Hematopoietic multipotent progenitor cell treated with erythropoietin and hydrocortisone succinate and interleukin-3 and kit ligand, for 6 days (in vitro differentiated cells): ENCODE data around the gene C8G.

Source experiments
- DNase-seq: peaks from one replicate; pipeline ENCODE4 v3.0.0-alpha.2; 2015

C8G gene

DNA sequence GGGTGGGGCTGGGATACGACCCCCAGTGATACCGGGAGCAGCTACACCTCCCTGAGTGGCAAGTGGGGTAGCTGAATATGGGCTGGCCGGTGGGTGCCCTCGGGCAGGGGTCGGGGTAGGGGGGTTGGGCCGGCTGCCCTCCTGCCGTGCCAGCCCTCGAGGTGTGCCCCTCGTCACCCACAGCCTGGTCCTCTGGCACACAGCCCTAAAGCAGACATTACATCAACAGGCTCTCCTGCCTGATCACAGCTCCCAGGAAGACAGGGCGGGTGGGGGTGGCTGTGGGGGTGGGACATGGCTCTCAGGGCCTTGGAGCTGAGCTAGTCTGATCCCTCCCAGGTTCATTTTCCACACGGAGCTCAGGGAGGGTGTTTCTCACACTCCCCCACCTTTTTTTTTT is 23.7 kb upstream of the C8G start:
- no peak for DNase-seq

DNA sequence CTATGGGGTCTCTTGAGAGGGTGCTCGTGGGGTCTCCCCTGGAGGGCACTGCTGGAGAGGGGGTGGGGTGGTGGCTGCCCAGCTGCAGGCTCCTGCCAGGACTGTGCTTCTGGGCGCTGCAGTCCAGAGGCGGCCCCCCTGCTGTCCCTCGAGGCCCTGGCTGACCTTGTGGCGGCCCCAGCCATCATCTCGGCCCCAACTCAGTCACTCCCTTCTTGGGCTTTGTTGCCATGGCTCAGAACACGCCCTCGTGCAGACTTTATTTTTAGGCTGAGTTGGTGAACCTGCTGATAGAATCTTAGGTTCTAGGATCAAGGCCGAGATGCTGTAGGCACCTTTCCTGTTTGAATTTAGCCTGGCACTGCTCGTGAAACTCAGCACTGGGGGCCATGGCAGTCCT is 23.3 kb upstream of the C8G start:
- DNase-seq = no peak

DNA sequence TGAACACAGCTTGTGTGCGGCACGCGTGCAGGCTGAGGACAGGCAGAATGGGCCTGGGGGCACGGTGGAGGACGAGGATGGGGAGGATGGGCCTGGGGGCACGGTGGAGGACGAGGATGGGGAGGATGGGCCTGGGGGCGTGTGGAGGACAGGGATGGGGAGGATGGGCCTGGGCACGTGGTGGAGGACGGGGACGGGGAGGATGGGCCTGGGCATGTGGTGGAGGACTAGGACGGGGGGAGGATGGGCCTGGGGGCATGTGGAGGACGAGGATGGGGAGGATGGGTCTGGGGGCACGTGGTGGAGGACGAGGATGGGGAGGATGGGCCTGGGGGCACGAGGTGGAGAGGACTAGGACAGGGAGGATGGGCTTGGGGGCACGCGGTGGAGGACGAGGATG is 22.5 kb upstream of the C8G start:
- no peak for DNase-seq

DNA sequence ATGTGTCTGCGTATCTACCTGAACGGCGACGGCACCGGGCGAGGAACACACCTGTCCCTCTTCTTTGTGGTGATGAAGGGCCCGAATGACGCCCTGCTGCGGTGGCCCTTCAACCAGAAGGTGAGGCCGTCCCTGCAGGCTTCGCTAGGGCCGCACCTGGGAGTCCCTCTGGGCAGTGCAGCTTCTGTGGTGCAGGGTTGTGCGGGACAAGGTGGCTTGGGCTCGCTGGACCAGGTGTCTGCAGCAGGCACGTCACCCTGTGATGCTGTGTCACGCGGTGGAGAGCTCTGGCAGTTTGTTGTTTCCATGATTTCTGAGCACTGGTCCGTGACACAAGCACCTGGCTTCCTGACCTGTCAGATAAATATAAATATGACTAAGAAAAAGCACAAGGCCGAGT is 21.2 kb upstream of the C8G start:
- no peak for DNase-seq

DNA sequence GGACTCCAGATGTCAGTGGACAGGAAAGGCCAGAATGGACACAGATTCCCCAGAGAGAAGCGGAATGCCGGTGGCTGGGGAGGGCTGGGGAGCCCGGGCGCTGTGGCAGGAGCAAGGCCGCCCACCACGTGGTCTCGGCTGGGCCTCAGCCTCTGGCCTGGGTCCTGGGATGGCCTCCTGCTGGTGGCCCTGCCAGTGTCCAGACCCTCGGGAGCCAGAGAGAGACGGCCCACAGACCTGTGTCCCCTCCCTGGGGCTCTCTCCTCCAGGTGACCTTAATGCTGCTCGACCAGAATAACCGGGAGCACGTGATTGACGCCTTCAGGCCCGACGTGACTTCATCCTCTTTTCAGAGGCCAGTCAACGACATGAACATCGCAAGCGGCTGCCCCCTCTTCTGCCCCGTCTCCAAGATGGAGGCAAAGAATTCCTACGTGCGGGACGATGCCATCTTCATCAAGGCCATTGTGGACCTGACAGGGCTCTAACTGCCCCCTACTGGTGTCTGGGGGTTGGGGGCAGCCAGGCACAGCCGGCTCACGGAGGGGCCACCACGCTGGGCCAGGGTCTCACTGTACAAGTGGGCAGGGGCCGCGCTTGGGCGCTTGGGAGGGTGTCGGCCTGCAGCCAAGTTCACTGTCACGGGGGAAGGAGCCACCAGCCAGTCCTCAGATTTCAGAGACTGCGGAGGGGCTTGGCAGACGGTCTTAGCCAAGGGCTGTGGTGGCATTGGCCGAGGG is 19.5 kb upstream of the C8G start:
- no peak for DNase-seq

DNA sequence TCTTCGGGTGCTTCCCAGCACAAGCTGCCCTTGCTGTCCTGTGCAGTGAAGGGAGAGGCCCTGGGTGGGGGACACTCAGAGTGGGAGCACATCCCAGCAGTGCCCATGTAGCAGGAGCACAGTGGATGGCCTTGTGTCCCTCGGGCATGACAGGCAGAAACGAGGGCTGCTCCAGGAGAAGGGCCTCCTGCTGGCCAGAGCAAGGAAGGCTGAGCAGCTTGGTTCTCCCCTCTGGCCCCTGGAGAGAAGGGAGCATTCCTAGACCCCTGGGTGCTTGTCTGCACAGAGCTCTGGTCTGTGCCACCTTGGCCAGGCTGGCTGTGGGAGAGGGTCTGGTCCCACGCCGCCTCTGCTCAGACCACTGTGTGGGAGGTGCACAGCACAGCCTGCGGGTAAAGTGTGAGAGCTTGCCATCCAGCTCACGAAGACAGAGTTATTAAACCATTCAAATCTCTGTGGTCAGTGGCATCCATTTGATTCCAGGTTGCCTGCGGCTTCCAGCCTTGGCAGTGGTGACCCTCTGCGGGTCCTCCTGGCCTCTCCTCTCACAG is 18.8 kb upstream of the C8G start:
- no peak for DNase-seq

DNA sequence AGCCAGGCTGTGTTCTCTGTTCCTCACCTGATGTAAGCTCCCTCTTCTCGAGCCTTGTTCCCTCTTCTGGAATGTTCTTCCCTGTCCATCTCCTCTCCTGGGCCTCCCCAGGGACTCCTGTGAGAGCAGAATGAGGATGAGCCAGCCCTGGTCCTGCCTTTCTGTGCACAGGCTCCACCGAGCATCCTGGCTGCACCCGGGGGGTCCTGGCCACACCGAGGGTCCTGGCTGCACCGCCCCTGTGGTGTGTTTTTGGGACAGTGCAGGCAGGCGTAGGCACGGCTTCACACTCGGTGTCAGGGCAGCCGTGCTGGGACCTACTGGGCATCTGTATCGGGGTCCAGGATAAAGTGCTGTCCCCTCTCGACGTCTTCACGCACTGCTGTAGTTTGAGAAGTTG is 18.3 kb upstream of the C8G start:
- DNase-seq = no peak

DNA sequence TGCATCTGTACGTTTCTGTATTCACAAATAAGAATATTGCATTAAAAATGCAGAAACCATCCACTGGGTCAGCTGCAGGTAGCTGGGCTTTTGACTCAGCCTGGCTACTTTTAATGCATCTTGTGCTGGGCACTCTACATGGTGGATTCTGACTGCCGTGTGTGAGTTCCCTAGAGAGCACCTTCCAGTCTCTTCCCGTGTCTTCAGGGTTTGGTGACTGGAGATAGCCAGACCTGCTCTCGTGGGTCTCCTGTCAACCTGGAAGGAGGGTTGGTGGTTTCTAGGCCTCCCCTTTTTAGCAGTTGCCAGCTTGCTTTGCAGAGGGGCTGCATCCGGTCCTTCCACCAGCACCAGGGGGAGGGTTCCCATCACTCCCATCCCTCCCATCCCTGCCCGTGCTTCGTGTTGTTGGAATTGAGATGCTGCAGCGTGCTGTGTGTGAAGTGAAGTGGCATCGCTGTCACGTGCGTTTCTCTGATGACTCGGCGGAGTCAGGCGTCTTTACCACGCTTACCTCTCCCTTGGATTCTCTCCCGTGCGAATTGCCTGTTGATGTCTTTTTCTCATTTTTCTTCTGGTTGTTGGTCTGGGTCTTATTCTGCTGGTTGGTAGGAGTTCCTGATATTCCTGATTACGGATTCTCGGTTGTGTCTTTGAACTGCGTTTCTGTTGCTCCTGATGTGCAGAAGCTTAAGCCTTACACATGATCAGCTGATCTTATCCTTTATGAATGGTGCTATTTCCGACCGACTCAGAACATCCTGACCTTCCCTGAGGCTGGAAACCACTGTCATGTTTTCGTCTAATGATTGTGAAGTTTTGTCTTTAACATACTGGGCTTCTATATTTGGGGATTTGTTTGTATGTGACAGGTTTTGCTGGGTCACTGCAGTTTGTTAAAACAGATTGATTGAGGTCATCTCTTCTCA is 17.4 kb upstream of the C8G start:
- DNase-seq = no peak

DNA sequence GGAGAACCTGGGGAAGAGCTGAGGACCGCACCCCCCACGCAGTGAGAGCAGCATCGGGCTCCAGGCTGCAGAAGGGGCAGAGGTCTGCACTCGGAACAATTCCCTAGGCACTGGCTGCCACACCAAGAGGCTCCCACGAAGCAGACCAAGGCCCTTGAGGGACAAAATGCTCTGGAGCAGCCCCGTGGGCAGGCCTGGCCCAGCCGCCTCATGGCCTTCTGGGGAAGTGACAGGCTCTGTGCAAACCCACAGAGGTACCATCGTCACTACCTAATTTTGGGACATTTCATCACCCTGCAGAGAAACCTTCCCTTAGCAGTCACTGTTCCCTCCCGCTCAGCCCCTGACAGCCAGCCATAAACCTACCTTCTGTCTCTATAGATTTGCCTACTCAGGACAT is 16.5 kb upstream of the C8G start:
- no peak for DNase-seq

DNA sequence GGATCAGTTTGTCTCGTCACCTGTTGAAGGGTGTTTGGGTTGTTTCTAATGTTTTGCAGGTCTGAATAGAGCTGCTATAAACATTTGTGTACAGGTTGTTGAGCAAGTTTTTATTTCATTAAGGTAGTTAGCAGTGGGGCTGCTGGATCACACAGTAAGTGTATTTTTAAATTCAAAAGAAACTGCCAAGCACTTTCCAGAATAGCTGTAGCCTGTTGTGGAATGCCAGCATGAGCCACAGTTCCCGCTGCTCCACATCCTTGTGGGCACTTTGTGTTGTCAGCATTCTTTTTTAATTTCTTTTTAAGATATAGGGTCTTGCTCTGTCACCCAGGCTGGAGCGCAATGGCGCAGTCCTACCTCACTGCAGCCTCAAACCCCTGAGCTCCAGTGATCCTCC is 15.0 kb upstream of the C8G start:
- no peak for DNase-seq

DNA sequence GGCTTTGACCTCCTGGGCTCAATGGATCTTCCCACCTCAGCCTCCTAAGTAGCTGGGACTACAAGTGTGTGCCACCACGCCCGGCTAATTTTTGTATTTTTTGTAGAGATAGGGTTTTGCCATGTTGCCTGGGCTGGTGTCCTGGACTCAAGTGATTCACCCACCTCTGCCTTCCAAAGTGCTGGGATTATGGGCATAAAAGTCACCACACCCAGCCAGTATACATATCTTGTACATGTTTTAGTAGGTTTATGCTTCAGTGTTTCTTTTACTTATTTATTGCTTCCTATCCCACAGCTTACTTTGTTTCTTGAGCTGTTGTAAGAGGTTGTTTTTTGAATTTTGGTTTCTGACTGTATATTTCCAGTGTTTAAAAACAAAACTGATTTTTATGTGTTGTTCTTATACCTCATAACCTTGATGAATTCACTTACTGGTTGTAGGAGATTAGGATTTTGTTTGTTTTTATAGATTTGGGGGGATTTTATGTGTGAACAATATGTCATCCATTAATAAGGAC is 13.4 kb upstream of the C8G start:
- DNase-seq = no peak

DNA sequence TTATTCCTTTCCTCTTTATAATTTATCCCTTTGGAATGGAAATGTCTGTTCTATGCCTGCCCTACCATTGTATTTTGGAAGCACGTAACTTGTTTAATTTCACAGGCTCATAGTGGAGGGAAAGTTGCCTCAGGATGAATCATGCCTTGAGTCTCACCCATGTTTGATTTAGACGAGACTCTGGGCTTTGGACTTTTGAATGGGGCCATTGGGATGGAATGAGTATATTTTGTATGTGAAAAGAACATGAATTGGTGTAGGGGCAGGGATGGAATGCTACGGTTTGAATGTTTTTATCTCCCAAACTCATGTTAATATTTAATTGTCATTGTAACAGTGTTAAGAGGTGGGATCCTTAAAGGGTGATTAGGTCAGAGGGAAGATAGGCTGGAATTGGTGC is 10.8 kb upstream of the C8G start:
- DNase-seq = no peak

DNA sequence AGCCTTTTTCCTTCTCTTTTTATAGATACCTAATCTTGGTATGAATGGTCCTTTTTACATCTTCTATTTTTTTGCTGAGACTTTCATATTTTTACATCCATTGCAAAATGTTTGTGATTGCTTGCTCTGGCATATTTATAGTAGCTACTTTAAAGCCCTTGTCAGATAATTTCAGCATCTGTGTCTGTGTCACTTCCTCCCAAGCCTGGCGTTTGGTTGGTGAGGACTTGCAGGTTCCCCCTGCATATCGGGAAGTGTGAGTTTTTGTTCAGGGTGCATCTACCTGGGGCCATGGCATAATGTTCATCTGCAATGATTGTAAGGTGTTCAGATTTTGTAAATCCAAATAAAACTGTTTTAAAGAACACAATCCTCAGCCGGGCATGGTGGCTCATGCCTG is 9.4 kb upstream of the C8G start:
- no peak for DNase-seq

DNA sequence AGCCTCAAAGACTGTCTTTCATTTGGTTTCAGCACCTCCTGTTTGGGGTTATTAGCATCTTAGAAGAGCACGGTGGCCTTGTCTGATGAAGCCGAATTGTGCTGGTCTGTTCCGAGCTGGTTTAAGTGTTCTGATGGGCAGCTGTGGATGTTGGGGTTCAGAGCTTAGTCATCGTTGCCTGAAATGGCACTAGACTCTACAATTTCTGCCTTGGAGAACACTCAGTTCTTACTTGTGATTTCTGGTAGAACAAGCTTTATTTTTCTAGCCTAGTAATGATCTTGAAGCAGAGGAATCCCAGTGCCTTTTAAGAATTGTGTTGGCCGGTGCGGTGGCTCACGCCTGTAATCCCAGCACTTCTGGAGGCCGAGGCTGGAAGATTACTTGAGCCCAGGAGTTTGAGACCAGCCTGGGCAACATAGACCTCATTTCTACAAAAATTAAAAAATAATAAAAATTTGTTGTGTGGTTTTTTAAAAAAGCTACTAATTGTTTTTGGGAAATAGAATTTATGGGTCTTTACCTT is 8.3 kb upstream of the C8G start:
- no peak for DNase-seq

DNA sequence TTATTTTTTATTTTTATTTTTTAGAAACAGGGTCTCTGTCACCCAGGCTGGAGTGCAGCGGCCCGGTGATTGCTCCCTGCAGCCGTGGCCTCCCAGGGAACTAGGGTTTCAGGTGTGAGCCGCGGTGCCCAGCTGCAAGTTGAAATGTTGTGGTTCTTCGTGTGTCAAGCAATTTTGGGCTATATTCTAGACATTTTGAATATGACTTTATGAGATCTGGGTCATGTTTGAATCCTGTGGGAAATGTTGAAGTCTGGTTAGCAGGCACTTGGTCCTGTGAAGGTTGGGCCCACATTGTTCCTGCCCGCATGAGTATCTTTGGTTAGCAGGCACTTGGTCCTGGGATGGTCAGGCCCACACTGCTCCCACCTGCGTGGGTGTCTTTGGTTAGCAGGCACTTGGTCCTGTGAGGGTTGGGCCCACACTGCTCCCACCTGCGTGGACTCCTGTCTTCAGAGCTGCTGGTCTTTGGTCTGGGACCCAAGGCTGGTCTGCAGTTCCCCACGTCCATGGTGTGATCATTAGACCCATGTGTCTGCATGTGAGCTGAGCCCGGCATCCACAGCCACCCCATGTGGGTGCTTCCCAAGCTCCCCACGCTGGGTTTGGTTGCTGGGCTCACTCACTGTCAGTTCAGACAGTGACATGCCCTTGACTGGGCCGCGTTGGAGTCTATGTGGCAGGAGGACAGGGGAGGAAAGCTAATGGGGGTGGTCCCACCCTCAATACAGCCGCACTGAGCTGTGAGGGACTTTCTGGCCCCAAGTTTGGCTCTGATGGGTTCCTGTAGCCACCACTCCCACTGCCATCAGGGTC is 7.6 kb upstream of the C8G start:
- DNase-seq = no peak

DNA sequence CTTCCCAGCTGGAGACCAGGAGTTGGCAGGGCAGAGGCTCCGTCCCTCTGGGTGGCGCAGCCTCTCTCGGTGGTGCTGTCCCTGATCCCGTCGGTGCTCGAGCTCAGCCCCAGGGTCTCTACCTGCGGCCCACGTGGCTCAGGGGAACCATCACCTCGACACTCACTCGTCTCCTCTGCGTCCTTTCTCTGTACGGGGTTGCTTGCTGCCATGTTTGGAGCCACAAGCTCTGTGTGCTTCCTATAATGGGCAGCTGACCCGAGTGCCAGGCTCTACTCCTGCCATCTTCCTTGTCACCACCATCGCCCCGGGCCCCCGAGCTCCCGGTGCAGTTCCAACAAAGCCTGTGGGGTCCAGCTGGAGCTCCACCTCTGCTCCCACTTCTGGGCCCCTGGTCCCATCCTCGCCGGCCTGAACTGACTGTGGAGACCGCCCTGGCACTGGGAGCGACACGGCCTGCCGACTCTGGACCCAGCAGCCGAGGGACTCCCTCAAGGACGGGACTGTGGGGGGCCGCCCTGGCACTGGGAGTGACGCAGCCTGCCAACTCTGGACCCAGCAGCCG is 5.5 kb upstream of the C8G start:
- no peak for DNase-seq

DNA sequence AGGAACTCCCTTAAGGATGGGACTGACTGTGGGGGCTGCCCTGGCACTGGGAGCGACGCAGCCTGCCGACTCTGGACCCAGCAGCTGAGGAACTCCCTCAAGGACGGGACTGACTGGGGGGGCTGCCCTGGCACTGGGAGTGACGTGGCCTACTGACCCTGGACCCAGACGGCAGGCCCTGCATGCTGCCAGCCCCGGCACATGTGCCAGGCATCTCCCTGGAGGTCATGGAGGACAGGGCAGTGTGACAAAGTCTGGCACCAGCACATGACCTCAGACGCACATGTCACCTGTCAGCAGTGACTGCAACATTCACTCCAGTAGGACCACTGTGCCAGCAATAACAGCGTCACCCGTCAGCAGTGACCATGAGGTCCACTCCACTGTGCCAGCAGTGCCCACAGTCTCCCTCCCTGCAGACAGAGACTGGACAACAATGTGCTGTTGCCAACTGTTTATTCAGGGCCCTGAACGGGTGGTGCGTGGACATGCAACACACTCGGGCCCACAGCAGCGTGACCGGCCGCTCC is 5.0 kb upstream of the C8G start:
- DNase-seq = no peak

DNA sequence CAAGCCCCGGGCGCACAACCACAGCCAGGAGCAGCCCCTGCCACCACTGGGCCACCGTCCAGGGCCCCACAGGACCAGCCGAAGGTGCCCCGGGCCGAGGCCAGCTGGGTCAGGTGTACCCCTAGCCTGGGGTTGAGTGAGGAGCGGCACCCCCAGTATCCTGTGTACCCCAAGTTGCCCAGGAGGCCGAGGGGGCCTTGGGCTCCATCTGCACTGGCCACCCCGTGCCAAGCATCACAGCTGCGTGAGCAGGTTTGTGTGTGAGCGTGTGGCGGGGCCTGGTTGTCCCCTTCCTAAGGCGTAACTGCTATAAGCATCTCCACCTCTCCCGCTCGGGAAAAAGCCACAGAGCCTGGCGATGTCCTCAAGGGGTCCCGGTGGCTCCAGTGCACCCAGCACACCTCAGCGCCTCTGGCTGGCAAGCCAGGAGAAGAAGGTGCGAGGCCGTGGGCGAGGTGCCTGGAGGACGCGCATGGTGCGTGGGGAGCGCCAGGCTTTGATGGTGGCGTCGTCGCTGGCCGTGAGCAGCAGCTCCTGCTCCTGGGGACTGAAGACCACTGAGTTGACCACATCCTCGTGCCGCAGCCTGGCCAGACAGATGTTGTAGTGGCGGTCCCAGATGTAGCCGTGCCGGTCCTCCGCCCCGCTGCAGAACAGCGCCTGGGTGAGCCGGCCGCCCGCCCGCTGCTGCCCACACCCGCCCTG is 4.4 kb upstream of the C8G start:
- DNase-seq = no peak

DNA sequence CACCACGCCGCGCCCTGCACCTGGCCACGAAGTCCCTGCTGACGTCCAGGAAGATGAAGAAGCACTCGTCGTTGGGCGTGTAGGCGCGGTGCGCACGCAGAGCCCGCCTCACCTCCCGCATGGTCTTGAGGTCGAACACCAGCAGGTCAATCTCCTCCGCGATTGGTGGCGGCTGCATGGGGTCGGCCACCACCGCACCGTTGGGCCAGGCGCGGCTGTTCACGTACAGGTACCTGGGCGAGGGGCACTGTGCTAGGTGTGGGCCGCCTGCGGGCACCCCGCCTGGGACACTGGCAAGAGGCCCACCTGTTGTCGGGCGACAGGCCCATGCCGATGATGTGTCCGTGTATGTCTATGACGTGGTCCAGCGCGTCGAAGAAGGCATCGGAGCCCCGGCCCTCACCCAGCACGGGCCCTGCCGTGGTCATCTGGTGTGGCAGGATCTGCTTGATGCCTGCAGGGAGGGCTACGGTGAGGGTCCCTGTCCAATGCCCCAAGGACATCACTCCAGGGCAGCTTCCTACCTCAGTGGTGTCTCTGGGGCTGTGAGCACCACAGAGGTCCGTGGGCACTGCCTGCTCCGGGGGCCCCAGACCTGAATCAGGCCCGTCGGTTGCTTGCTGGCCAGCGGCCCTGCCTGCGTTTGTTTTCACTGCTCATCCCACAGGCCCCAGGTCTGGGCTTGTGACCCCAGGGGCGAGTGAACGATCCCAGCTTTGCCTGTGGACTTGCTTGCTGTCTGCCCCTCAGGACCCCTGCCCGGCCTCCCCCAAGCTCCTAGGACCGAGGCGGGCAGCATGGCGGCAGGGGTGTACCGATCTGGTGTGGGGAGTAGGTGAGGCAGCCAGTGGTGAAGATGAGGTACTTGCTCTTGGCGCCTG is 3.6 kb upstream of the C8G start:
- DNase-seq = no peak

DNA sequence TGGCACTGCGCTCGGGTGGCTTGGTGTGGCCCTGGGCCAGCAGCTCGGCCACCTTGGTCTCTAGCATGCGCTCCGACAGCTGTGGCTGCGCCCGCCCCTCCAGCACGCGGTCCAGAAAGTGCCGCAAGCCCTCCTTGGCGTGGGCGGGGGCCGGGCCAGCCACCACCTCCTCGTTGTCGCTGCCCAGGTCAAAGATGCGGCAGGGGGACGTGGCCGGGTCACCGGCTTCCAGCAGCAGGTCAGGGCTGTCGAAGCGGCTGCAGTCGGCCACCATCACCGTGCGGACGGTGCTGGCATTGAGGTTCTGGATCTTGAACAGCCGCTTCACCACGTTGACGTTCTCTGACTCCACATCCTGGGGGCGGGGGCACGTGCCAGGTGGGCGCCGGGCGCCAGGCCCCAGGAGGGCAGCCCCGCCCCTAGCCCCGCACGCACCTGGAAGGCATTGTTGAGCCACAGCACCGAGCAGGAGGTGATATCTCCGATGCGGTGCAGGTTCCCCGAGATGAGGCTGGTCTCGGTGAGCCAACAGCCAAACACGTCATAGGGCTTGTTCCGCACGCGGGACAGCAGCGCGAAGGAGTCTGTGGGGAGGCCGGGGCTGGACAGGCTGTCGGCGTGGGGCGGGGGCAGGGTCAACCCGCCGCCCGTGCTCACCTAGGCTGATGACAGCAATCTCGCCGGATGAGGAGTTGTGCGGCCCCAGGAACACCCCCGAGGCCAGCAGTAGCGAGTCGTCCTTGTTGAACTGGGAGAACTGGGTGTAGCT is 2.7 kb upstream of the C8G start:
- DNase-seq = no peak
